OCI-LY7 (cell line): Measurements from ENCODE around the gene MMP26.

ENCODE experiments used
- CTCF ChIP-seq: fragments of 200-600 bp; sonication (generic); conservative IDR thresholded peaks from 2 replicates; pipeline ENCODE4 v1.5.1; 2014; ENCODE audit warnings: mild to moderate bottlenecking, antibody characterized with exemption, low read length, moderate library complexity, mixed read lengths
- EZH2phosphoT487 ChIP-seq: fragments of 200-600 bp; sonication (generic); IDR thresholded peaks from 2 replicates; pipeline ENCODE4 v1.6.1; 2018; ENCODE audit warnings: low read depth, borderline replicate concordance, mild to moderate bottlenecking, mixed run types, antibody characterized with exemption, low read length, moderate library complexity, mixed read lengths

GRCh38 chr11:4665424-4665823 lies 39.2 kb upstream of the MMP26 start:
- TF ChIP-seq CTCF: no peak
- TF ChIP-seq EZH2phosphoT487: no peak
